ENCODE data around the gene INAFM2. TPM values are rescaled to one million over a fixed set of nuclear protein-coding genes. Genes with fewer than 3 reads are reported as not detected.

INAFM2 gene
- total and polyA plus RNA-seq, 9 of the 15 experiments (the other 6 are each of a cell fraction or from before 2014, with no cell fraction given), result 11.8 to 43.1 (median 27.2) TPM

DNA sequence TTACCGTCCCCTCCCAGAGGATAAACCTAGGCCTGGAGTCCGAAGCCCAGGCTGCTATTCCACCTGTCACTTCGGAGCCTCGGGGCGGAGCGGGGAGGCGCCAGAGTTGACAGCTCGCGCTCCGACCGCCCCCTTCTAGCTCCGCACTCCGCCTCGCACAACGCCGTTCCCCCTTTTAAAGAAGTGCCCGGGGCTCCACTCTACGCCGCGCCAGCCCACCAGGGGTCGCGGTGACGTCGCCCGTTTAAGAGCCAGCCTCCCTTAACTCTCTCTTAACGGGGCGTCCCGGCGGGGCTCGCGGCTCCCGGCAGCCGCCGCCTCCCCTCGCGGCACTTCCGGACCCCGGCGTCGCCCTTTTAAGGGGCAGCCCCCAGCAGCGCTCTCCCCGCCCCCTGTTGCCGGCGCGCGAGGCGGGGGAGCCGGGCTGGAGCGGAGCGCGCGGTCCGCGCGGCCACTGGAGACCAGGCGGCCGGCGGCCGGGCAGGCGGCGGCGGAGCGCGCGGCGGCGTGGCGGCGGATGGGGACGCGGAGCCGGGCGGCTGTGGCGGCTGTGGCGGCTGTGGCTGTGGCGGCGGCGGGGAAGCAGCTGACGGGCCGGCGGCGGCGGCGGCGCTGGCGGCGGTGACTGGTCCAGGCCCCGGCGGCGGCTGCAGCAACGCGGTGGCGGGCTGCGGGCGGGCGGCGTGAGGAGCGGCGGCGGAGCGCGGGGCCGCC is at the start of gene INAFM2 (continued):
- TF ChIP-seq STAG1 (CRISPR knock-in tag; IDR thresholded peaks at IDR 0.05; ENCODE audit: borderline replicate concordance) (0 out of 2 replicates have a peak, but pooled peaks have one; percentile 13), TARDBP (IDR thresholded peaks at IDR 0.05) (no peak), HNRNPH1 (optimal IDR thresholded peaks at IDR 0.05; ENCODE audit: low read depth, low read length) (no peak), POLR2H (tag; IDR thresholded peaks at IDR 0.05; ENCODE audit: low read depth) (no peak), POLR2AphosphoS5 (IDR thresholded peaks at IDR 0.05; ENCODE audit: control insufficient read depth, insufficient read depth, low read depth, low read length) (no peak; the same call in 1 of the 2 replicates), RFX1 (IDR thresholded peaks at IDR 0.05) (no peak), MAFG (tag; conservative IDR thresholded peaks at IDR 0.05) (no peak), ZKSCAN8 (CRISPR knock-in tag; IDR thresholded peaks at IDR 0.05) (no peak), SAFB2 (IDR thresholded peaks at IDR 0.05; ENCODE audit: borderline replicate concordance, low read depth, low read length, severe bottlenecking) (no peak), FOXP4 (CRISPR knock-in tag; IDR thresholded peaks at IDR 0.05; ENCODE audit: borderline replicate concordance) (peak; percentile 80; the same call in 1 of the 2 replicates), ARID3A (IDR thresholded peaks at IDR 0.05; ENCODE audit: borderline replicate concordance, low read depth, low read length) (no peak), HEY1 (CRISPR knock-in tag; IDR thresholded peaks at IDR 0.05; ENCODE audit: borderline replicate concordance) (no peak), RREB1 (CRISPR knock-in tag; IDR thresholded peaks at IDR 0.05) (0 out of 2 replicates have a peak, but pooled peaks have one; percentile 8)
- TF ChIP-seq, protein P1, sequence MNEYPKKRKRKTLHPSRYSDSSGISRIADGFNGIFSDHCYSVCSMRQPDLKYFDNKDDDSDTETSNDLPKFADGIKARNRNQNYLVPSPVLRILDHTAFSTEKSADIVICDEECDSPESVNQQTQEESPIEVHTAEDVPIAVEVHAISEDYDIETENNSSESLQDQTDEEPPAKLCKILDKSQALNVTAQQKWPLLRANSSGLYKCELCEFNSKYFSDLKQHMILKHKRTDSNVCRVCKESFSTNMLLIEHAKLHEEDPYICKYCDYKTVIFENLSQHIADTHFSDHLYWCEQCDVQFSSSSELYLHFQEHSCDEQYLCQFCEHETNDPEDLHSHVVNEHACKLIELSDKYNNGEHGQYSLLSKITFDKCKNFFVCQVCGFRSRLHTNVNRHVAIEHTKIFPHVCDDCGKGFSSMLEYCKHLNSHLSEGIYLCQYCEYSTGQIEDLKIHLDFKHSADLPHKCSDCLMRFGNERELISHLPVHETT (CRISPR knock-in tag; conservative IDR thresholded peaks at IDR 0.05 in 1 of 2, IDR thresholded peaks at IDR 0.05 in 1 of 2), result no peak

Measured in K562 (cell line).